ENCODE data around the gene POU2AF2. TPM values are rescaled to one million over a fixed set of nuclear protein-coding genes. Genes with fewer than 3 reads are reported as not detected.

The POU2AF2 gene
- polyA plus RNA-seq, 3 donors = not detected

DNA sequence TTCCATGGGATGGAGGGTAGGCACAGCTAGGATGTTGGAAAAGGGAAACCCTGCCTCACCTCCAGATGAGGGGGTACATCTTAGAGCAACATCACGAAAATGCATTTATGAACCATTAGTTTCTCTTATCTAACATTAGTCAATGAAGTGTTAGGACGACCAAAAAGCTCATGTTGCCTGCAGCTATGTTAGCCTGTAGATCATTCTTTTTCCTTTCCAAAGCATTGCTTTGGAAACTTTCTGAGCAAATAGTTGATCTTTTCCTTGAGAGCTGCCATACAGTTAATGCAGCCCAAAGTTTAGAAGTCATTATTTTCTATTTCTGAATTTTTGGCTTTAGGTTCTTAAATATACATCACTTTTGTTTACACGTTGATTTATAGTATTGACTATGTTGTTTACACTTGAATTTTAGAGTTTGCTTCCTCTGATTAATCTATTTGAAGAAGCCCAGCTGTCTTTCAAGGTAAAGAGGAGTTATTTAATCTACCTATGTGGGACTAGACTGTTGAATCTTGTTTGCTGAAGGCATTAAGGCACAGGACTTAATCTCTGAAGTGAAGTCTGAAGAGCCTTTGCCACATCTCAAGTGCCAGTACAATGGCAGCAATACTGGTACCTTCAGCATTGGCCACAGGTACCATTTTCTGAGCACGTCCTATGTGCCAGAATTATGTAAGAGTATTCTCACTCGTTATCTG lies 63.8 kb downstream of the POU2AF2 start:
- Mint-ChIP-seq H3K27me3 (ENCODE audit: low read depth in 3 of 3) (peaks cover 2 to 15% (median 4%) of the 10 kb centered on the region in 3 donors), H3K9me3 (peaks cover 0 to 5% (median 3%) of the 10 kb centered on the region in 7 donors), H3K4me3 (no peak overlapping the region), H3K27ac (no peak overlapping the region), H3K36me3 (no peaks in the 10 kb centered on the region), H3K4me1 (no peaks in the 10 kb centered on the region)
- no peaks in the 10 kb centered on the region for H3K79me2 ChIP-seq (ENCODE audit: insufficient read depth, low read length)
- H3K4me1 ChIP-seq (ENCODE audit: control insufficient read depth in 1 of 2, insufficient read depth in 2 of 2, low read length in 2 of 2) = no peaks in the 10 kb centered on the region
- H2AFZ ChIP-seq (ENCODE audit: insufficient read depth, low read depth, low read length, poor library complexity, severe bottlenecking) = no peak overlapping the region
- 88% methylated on average over 1 of the region's 5 CpGs for whole genome bisulfite sequencing (ENCODE audit: insufficient coverage)
- H3K4me3 ChIP-seq (replicated peaks in 1 of 3; ENCODE audit: low read depth in 2 of 3, low read length in 3 of 3) = no peak overlapping the region
- intact Hi-C loops (cut with micrococcal nuclease) = no loop called here
- no peaks in the 10 kb centered on the region for H3K27me3 ChIP-seq (ENCODE audit: control insufficient read depth in 2 of 2, insufficient read depth in 2 of 2, low read length in 2 of 2)
- no peaks in the 10 kb centered on the region for H3K9me3 ChIP-seq (replicated peaks in 1 of 2; ENCODE audit: control insufficient read depth in 1 of 2, insufficient read depth in 1 of 2, low read length in 2 of 2)
- H3K27ac ChIP-seq (ENCODE audit: low read depth in 1 of 2, low read length in 2 of 2) = no peak overlapping the region
- no peak overlapping the region for H3K9ac ChIP-seq (ENCODE audit: insufficient read depth, low read length, poor library complexity, severe bottlenecking)
- H3K36me3 ChIP-seq (replicated peaks in 1 of 2; ENCODE audit: control insufficient read depth in 1 of 2, insufficient read depth in 2 of 2, low read length in 2 of 2) = no peaks in the 10 kb centered on the region
- TF ChIP-seq CTCF (IDR thresholded peaks at IDR 0.05) = no peak
- DNase-seq = no peak
- H4K20me1 ChIP-seq (ENCODE audit: insufficient read depth, low read length) = no peaks in the 10 kb centered on the region
- H3K4me2 ChIP-seq (replicated peaks; ENCODE audit: extremely low read depth, low read length, poor library complexity, severe bottlenecking) = no peak overlapping the region

DNA sequence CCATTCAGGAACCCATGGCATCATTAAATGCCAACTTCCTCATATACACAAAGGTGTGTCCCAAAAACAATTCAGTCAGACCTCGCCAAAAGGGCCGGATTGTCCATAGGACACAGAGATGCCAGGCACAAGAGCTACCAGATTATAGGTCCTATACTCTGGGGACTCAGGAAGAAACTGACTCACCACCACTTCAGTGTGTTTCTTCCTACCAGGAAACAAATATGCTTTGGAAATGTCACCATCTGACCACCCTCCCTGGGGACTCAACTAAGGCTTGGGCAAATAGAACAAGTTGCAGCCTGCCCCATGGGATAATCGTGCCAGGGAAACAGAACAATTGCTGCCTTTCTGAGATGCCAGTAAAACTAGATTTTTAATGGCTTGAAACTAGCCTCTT lies 64.6 kb downstream of the POU2AF2 start:
- Histone ChIP-seq H3K36me3 (replicated peaks in 1 of 2; ENCODE audit: control insufficient read depth in 1 of 2, insufficient read depth in 2 of 2, low read length in 2 of 2) (no peaks in the 10 kb centered on the region), H3K4me2 (replicated peaks; ENCODE audit: extremely low read depth, low read length, poor library complexity, severe bottlenecking) (no peak overlapping the region), H2AFZ (ENCODE audit: insufficient read depth, low read depth, low read length, poor library complexity, severe bottlenecking) (no peak overlapping the region), H3K4me3 (replicated peaks in 1 of 3; ENCODE audit: low read depth in 2 of 3, low read length in 3 of 3) (no peak overlapping the region), H4K20me1 (ENCODE audit: insufficient read depth, low read length) (no peaks in the 10 kb centered on the region), H3K9ac (ENCODE audit: insufficient read depth, low read length, poor library complexity, severe bottlenecking) (no peak overlapping the region), H3K27ac (ENCODE audit: low read depth in 1 of 2, low read length in 2 of 2) (no peak overlapping the region), H3K4me1 (ENCODE audit: control insufficient read depth in 1 of 2, insufficient read depth in 2 of 2, low read length in 2 of 2) (no peaks in the 10 kb centered on the region), H3K9me3 (replicated peaks in 1 of 2; ENCODE audit: control insufficient read depth in 1 of 2, insufficient read depth in 1 of 2, low read length in 2 of 2) (no peaks in the 10 kb centered on the region), H3K79me2 (ENCODE audit: insufficient read depth, low read length) (no peaks in the 10 kb centered on the region), H3K27me3 (ENCODE audit: control insufficient read depth in 2 of 2, insufficient read depth in 2 of 2, low read length in 2 of 2) (no peaks in the 10 kb centered on the region)
- Mint-ChIP-seq H3K9me3 (peaks cover 0 to 10% (median 5%) of the 10 kb centered on the region in 7 donors), H3K4me3 (no peak overlapping the region), H3K36me3 (no peaks in the 10 kb centered on the region), H3K4me1 (no peaks in the 10 kb centered on the region), H3K27ac (peak overlapping the region in 1 of 7 donors; percentile 75), H3K27me3 (ENCODE audit: low read depth in 3 of 3) (peaks cover 1 to 10% (median 2%) of the 10 kb centered on the region in 3 donors)
- WGBS (ENCODE audit: insufficient coverage) = 84% methylated on average over 3 of the region's 3 CpGs
- TF ChIP-seq CTCF (IDR thresholded peaks at IDR 0.05) = no peak
- intact Hi-C loops (cut with micrococcal nuclease) = no loop called here
- no peak for DNase-seq

Data from CD14-positive monocyte (primary cell).